Fibroblast of skin of back (primary cell): ENCODE data around the gene PPP4R3A.
"Not testable (repeated sequence)": the region's sequence is repeated elsewhere in the genome, so short reads cannot be mapped to it uniquely, and the experiment has no call there.

Experiments used
- DNase-seq: peaks from one replicate; pipeline ENCODE4 v3.0.0-alpha.2; 2013

The PPP4R3A gene

DNA sequence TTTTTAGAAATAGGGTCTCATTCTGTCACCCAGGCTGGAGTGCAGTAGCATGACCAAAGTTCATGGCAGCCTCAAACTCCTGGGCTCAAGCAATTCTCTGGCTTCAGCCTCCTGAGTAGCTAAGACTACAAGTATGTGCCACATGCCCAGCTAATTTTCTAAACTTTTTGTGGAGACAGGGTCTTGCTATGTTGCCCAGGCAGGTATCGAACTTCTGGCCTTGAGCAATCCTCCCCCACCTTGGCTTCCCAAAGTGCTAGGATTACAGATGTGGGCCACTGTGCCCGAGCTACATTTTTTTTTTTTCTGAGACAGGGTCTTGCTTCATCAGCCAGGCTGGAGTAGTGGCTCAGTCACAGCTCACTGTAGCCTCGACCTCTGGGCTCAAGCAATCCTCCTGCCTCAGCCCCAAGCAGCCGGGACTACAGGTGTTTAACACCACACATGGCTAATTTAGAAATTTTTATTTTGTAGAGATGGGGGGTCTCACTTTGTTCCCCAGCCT, 7.1 kb downstream of the PPP4R3A start:
- DNase-seq: no peak

DNA sequence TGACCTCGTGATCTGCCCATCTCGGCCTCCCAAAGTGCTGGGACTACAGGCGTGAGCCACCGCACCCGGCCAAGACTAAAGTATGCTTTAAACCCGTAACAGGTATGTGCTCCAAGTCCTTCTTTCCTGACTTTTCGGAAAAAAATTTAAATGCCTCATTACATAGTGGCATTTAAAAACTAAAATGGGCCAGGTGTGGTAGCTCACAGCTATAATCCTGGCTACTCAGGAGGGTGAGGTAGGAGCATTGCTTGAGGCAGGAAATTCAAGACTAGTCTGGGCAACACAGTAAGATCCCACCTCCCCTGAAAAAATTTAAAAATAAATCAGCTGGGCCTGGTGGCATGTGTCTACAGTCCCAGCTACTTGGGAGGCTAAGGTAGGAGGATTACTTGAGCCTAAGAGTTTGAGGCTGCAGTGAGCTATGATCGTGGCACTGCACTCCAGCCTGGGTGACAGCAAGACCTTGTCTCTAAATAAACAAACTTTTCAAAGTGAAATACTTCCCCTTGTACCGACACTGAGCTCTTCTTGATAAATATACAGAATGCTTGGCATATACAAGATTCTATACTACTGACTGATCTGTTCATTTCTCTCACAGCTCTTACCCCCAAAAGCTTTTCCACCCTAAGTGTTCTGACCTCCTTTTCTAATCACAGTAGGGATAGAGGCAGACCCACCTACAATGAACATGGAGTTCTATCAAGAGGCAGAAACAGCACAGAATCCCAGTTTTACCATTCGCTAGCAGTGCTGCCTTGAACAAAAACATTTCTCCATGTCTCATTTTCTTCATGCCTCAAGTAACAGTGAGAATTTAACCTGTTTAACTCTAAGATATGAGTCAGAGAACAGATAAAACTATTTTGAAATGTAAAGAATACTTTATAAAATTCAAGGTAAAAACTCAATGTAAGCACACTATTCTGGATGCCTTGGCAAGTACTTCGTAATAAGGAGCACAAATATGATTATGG, 7.9 kb downstream of the PPP4R3A start:
- DNase-seq: no peak

DNA sequence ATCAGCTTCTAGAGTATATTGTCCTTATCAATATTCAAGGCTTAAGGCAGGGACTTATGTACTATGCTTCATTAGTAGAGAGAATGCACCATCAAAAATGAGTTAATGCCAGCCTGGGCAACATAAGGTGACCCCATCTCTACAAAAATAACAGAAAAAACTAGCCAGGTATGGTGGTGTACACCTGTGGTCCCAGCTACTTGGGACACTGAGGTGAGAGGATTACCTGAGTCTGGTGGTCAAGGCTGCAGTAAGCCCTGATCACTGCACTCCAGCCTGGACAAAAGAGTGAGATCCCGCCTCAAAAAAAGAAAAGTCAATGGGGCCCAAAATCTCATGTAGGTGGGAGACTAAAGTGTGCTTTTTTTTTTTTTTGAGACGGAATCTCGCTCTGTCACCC, 8.8 kb downstream of the PPP4R3A start:
- no peak for DNase-seq

DNA sequence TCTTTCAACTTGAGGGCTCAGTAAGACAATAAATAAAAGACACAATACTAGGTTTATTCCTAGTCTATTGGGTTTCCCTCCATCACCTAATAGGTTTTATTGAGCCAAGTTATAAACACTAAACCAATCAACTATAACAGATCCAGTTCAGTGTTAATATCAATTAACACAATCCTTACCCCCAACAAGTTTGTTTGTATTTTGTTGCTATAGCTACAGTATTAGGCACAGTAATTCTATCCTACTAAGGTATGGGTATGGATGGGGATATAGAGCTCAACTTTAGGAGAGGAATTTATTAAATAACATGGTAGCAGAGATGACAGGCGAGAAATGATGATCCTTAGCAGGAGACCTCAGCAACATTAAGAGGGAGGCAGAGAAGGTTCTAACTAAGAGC, 13.3 kb downstream of the PPP4R3A start:
- no peak for DNase-seq

DNA sequence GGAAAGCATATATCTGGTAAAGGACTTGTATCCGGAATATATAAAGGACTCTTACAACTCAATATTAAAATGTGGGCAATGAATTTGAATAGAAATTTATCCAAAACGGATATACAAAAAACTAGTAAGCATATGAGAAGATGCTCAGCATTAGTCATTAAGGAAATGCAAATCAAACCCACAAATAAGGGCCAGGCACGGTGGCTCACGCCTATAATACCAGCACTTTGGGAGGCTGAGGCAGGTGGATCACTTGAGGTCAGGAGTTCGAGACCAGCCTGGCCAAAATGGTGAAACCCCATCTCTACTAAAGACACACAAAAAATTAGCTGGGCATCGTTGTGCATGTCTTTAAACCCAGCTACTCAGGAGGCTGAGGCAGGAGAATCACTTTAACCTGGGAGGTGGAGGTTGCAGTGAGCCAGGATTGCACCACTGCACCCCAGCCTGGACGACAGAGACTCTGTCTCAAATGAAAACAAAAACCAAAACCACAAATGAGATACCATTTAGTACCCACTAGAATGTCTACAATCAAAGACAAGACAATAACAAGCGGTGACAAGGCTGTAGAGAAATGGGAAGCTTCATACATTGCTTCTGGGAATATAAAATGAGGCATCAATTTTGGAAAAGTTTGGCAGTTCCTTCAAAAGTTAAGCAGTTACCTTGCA, 15.6 kb downstream of the PPP4R3A start:
- DNase-seq: not testable (repeated sequence)

DNA sequence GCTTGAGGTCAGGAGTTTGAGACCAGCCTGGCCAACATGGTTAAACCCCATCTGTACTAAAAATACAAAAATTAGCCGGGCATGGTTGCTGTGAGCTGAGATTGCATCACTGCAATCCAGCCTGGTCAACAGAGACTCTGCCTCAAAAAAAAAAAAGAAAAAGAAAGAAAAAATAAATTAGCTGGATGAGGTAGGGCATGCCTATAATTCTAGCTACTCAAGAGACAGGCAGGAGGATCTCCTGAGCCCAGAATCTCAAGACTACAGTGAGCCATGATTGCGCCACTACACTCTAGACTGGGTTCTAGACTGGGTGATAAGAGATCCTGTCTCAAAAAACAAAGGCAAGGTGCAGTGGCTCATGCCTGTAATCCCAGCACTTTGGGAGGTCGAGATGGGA, 16.9 kb downstream of the PPP4R3A start:
- DNase-seq: no peak

DNA sequence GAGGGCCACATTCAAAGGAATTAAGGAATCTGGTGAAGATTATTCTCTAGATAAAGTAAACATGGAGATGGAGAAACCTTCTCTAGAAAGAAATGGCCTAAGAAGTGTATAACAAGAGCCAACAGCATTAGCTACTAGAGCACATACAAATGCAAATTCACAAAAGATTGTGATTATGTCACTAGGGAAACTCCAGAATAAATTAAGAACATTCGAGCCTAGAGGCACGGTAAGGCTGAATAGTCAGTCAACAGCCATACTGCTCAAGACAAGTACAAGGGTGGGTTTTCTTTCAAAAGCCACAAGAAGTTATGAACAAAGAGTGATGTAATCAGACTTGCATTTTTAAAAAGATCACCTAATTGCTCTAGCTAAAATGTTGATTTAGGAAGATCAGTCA, 25.4 kb downstream of the PPP4R3A start:
- DNase-seq: no peak

DNA sequence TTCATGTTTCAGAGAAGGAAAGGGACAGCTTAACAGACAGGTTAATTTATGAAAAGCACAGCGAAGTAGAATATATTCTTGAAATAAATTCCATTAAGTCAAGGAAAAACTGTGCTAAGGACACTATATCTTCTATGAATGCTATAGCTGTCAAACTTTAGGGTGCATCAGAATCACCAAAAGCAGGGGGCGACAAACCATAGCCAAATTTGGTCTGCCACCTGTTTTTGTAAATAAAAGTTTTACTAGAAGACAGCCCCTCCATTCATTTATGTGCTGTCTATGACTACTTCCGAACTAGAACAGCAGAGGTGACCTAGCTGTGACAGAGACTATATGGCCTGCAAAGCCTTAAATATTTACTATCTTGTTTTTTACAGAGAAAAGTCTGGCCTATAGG, 25.9 kb downstream of the PPP4R3A start:
- no peak for DNase-seq

DNA sequence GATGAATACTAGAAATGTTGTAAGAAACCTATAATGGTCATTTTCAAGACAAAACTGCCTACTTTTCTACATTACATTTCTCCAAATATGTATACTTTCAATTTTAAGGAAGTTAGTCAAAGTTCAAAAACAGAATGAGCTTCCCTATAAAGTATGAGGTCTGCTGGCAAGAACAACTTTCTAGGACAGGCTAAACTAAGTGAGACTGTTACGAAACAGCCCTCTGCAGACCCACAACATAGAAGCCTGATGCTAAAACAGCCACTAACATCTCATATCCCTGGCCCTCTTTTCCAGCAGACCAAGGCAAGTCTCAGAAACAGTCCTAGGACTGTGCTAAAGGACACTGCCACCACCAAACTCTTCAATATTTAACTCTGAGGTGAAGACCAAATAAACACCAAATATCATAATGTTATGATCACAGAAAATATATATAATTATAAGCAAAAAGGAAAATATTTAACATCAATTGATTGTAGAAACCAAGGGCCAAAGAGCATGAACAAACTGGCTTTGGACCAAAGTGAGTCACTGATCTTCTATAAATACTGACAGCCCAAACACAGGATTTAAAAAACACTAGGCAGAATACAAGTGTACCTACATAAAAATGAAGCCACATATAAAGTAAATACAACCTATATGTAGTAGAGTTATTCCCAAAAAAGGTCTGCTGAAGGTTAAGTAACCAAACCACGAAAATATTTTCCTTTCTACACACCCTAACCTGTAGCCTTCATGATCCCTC, 27.7 kb downstream of the PPP4R3A start:
- no peak for DNase-seq

DNA sequence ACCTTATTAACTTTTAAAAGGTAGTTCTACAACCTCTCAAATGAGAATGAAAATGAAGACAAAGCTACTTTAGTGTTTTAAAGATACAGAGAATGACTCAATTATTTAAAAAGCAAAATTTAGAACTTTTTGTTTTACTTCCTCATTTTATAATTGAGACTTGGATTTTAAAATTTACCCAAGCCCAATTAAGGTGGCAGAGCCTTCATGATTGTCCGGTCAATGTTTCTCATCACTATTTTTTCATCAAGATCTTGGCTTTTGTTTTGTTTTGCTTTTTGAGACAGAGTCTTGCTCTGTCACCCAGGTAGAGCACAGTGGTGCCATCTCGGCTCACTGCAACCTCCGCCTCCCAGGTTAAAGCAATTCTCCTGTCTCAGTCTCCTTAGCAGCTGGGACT, 32.7 kb downstream of the PPP4R3A start:
- no peak for DNase-seq

DNA sequence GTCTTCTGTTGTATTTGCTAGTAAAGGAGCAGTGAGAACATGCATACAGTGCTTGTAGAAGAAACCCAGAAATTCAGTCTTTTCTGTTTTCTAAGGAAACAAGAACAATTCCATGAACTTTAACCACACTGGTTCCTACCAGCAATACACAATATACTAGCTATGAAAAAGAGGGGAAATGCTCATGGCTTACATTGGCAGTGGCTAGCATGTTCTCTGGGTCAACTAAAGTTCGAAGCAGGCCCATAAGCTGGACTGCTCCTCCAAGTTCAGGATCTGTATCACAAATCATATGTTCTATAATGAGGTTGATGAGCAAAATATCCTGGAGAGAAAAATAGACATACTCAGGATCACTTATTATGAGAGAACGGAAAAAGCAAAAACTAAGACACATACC, 37.1 kb downstream of the PPP4R3A start:
- DNase-seq: no peak

DNA sequence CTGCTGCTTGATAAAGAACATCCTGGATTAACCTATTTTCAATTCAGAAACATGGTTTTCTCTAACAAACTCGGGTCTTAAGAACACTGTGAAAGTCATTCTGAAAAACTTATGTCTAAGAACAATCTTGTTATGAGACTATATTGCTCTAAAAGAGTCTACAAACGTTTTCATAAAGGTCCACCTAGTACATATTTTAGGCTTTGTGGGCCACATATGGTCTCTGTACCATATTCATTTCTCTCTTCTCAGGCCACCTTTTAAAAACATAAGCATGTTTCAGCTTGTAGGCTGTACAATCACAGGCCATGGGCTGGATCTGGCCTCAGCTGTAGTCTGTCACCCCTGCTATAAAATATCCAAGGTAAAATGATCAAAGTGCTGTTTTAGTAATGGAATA, 39.9 kb downstream of the PPP4R3A start:
- DNase-seq: no peak

DNA sequence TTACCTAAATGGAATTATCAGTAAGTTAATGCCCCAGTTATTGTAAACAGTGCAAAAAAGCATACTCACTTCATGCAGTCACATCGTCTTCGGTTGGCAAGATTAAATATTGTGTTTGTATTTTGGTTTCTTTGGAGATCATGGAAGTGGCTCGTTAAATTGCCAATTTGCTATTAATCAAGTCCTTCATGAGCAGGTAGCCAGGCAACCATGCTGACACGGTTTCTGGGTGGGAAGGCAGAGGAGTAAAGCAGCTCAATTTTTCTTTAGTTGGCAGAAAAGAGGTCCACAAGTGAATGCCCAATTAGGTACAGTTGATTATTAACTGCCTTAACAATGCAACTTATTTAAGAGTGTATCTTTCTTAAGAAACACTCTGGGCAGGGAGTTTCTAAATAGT, 43.9 kb downstream of the PPP4R3A start:
- DNase-seq: no peak

DNA sequence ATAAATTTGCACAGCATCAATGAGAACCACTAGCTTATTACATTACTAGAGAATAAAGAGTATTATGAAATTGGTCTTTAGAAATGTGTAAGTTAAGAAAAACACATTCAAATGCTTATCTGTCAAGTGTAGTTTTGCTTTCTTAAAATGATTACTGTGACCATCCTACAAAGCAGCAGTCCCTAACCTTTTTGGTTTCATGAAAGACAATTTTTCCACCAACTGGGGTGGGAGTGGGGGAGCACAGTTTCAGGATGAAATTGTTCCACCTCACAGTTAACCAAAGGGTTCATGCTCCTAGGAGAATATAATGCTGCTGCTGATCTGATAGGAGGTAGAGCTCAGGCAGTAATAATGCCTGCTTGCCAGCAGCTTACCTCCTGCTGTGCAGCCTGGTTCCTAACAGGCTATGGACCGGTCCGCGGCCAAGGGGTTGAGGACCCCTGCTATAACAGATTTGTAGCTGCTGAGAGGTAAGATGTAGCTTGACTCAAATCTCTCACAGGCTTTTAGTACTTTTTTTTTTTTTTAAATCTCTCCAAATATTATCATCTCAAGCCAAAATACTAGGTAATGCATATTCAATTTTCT, 45.4 kb downstream of the PPP4R3A start:
- no peak for DNase-seq

DNA sequence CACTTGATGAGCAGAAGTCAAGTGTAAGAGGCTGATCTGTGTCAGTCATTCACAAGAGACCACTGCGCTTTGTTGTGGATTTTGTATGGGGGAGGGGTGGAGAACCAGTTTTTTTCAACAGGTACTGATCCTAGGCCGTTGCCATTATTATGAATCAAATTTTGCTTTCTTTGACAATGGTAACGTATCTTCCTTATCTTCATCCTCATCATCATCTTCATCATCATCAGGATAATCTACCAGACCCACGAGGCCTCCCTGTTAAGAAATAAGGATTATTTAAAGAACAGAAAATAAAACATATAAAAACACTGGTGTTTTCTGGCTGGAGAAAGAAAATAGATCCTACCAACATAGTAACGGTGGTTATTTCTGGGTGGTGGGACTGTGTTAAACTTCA, 51.5 kb downstream of the PPP4R3A start:
- no peak for DNase-seq

DNA sequence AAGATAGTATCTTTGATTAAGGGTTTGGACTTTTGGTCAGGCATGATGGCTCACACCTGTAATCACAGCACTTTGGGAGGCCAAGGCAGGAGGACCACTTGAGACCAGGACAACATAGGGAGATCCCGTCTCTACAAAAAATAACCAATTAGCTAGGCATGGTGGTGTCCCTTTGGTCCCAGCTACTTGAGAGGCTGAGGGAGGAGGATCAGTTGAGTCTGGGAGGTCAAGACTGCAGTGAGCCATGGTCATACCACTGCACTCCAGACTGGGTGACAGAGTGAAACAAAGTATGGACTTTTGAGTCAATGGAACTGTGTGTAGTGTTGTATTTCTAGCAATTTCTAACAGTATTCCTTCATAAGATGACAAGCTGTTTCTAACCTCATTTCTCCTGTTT, 53.8 kb downstream of the PPP4R3A start:
- DNase-seq: no peak

DNA sequence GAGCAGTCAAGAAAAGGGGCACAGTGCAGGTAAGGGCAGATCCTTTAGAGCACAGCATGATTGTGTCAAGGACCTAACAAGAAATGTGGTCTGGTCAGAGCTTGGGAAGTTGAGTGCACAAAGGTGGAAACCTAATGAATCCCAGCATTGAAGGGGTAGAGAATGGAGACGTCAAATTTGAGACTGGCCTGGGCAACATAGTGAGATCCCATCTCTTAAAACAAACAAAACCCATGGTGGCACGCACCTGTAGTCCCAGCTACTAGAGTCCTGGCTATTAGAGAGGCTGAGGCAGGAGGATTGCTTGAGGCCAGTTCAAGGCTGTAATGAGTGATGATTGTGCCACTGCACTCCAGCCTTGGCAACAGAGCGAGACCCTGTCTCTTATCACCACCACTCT, 55.5 kb downstream of the PPP4R3A start:
- no peak for DNase-seq

DNA sequence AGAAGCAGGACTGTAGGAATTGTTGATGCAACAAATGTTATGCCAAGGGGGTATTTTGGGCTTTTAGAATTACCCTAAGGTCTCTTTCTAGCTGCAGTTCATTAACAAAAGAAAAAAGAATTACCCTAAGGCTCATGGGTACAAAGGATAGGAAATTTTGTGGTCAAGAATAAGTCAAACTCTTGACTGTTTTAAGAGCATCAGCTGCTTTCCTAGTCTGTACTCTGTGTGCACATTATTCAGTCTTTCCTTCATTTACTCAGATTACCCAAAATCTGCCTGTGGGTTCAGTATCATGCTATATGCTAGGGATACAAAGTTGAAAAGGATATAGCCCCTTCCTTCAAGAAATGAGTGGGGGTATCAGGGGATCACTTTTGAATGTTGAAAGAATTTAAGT, 56.0 kb downstream of the PPP4R3A start:
- no peak for DNase-seq

DNA sequence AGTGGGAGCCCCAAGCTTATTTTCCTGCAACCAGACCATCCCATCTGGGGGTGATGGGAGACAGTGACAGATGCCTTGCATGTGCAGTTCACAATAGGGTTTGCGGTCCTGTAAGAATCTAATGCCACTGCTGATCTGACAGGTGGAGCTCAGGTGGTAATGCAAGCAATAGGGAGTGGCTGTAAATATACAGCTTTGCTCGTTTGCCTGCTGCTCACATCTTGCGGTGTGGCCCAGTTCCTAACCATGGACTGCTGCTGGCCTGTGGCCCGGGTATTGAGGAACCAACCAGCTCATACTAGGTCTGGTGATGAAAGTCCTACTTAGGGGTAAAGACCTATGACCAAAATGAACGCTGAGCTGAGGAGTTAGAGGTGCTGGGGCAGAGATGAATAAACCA, 56.4 kb downstream of the PPP4R3A start:
- DNase-seq: no peak

DNA sequence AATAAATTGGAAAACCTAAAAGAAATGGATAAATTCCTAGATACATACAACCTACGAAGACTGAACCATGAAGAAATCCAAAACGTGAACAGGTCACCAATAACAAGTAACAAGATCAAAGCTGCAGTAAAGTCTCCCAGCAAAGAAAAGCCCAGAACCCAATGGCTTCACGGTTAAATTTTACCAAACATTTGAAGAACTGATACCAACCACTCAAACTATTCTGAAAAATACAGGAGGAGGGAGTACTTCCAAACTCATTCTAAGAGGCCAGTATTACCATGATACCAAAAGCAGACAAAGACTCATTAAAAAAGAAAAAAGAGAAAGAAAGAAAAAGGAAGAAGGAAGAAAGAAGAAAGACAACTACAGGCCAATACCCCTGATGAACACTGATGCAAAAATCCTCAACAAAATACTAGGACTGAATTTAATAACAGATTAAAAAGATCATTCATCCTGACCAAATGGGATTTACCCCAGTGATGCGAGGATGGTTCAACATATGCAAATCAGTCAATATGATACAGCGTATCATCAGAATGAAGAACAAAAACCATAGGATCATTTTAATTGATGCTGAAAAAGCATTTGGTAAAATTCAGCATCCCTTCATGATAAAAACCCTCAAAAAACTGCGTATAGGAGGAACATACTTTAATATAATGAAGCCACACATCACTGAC, 65.6 kb downstream of the PPP4R3A start:
- no peak for DNase-seq

DNA sequence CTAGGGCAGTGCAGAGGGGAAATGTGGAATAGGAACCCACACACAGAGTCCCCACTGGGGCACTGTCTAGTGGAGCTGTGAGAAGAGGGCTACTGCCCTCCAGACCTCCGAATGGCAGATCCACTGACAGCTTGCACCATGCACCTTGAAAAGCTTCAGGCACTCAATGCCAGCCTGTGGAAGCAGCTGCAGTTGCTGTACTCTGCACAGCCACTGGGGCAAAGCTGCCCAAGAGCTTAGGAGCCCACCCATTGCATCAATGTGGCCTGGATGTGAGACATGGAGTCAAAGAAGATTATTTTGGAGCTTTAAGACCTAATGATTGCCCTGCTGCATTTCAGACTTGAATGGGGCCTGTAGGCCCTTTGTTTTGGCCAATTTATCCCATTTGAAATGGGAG, 70.8 kb downstream of the PPP4R3A start:
- no peak for DNase-seq

DNA sequence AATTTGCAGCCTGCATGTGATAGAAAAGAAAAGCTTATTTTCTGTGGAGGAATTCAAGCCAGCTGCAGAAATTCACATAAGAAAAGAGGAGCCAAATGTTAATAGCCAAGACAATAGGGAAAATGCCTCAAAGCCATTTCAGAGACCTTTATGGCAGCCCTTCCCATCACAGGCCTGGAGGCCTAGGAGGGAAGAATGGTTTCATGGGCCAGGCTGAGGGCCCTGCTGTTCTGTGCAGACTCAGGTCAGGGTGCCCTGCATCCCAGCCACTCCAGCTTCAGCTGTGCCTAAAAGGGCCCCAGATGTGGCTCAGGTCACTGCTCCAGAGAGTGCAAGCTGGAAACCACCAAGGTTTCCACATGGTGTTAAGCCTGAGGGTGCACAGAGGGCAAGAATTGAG, 71.3 kb downstream of the PPP4R3A start:
- DNase-seq: no peak
